Thymus (tissue), 11 donors: Measurements from ENCODE around the gene KLHL26. TPM values are rescaled to one million over a fixed set of nuclear protein-coding genes. Genes with fewer than 3 reads are reported as not detected.

Source experiments
- DNase-seq, 9 donors: peaks; one replicate each; pipeline ENCODE4 v3.0.0-alpha.2; 2013; ENCODE audit warnings: low spot score in 9 of 9, low read depth in 6 of 9, missing footprints in 1 of 9
- H3K27ac ChIP-seq, 2 donors: one replicate each; pipeline ENCODE4 v1.5.1; 2013; ENCODE audit warnings: control low read depth in 1 of 2, low read depth in 1 of 2, low read length in 1 of 2, mild to moderate bottlenecking in 1 of 2, moderate library complexity in 1 of 2
- H3K27me3 ChIP-seq, 2 donors: one replicate each; pipeline ENCODE4 v1.5.1; 2013; ENCODE audit warnings: low read length in 1 of 2; ENCODE audit not compliant: control insufficient read depth in 2 of 2, insufficient read depth in 1 of 2
- H3K36me3 ChIP-seq, 2 donors: one replicate each; pipeline ENCODE4 v1.5.1; 2013; ENCODE audit warnings: low read length in 1 of 2, mild to moderate bottlenecking in 1 of 2, moderate library complexity in 1 of 2; ENCODE audit not compliant: control insufficient read depth in 2 of 2, insufficient read depth in 2 of 2
- H3K4me1 ChIP-seq, 2 donors: one replicate each; pipeline ENCODE4 v1.5.1; 2013; ENCODE audit warnings: low read length in 2 of 2; ENCODE audit not compliant: control insufficient read depth in 2 of 2, insufficient read depth in 2 of 2
- H3K4me3 ChIP-seq, 2 donors: one replicate each; pipeline ENCODE4 v1.5.1; 2013; ENCODE audit warnings: low read length in 2 of 2, control low read depth in 1 of 2, mild to moderate bottlenecking in 1 of 2
- H3K9me3 ChIP-seq, 2 donors: one replicate each; pipeline ENCODE4 v1.5.1; 2013; ENCODE audit warnings: low read length in 1 of 2, mild to moderate bottlenecking in 1 of 2; ENCODE audit not compliant: control insufficient read depth in 2 of 2, insufficient read depth in 1 of 2
- WGBS: extraction: QIAGEN DNeasy Blood & Tissue Kit; methylation state at CpG from one replicate; pipeline ENCODE4 v1.1.7; 2013; 5-methylcytosine and 5-hydroxymethylcytosine counted together
- polyA plus RNA-seq: library from polyadenylated mRNA; stranded (reverse); fragments of 200-250 nt; gene quantifications from one replicate; pipeline ENCODE4 v1.2.3, GENCODE V29; 2013
- total RNA-seq: library from RNA; stranded (reverse); fragments of 120-200 nt; gene quantifications from one replicate; pipeline ENCODE4 v1.2.4, GENCODE V29; 2013
- donor health status: healthy.

Gene KLHL26
- total and polyA plus RNA-seq, 2 donors = 0.99 to 4.0 TPM

GRCh38 chr19:18719541-18719940 lies 82.7 kb downstream of the KLHL26 start:
- WGBS = 96% methylated on average over 25 of the region's 25 CpGs
- H3K27ac ChIP-seq = no peak overlapping the region
- no peaks in the 10 kb centered on the region for H3K36me3 ChIP-seq
- no peaks in the 10 kb centered on the region for H3K27me3 ChIP-seq
- no peak for DNase-seq
- H3K4me3 ChIP-seq = no peak overlapping the region
- H3K9me3 ChIP-seq = peaks cover 0 to 3% of the 10 kb centered on the region in 2 donors
- peaks cover 2 to 9% of the 10 kb centered on the region in 2 donors for H3K4me1 ChIP-seq

Other genes with a start within 250 kb of the KLHL26 start
- 2.5 TPM for gene LRRC25, start 239.4 kb upstream of the KLHL26 start, total RNA-seq
- gene LRRC25, start 239.4 kb upstream of the KLHL26 start, polyA plus RNA-seq = 6.2 TPM
- gene SSBP4, start 217.6 kb upstream of the KLHL26 start, total RNA-seq = 47.3 TPM
- 50.3 TPM for gene SSBP4, start 217.6 kb upstream of the KLHL26 start, polyA plus RNA-seq
- gene ISYNA1, start 198.9 kb upstream of the KLHL26 start, total RNA-seq = 14.2 TPM
- gene ISYNA1, start 198.9 kb upstream of the KLHL26 start, polyA plus RNA-seq = 66.1 TPM
- 6.8 TPM for gene ELL, start 115.0 kb upstream of the KLHL26 start, total RNA-seq
- 14.3 TPM for gene ELL, start 115.0 kb upstream of the KLHL26 start, polyA plus RNA-seq
- gene FKBP8, start 93.5 kb upstream of the KLHL26 start, total RNA-seq = 153 TPM
- 232 TPM for gene FKBP8, start 93.5 kb upstream of the KLHL26 start, polyA plus RNA-seq
- gene KXD1, start 79.2 kb upstream of the KLHL26 start, total RNA-seq = 42.6 TPM
- gene KXD1, start 79.2 kb upstream of the KLHL26 start, polyA plus RNA-seq = 81.9 TPM
- 1,679 TPM for gene UBA52, start 65.2 kb upstream of the KLHL26 start, total RNA-seq
- gene UBA52, start 65.2 kb upstream of the KLHL26 start, polyA plus RNA-seq = 1,270 TPM
- 72.2 TPM for gene REX1BD, start 48.2 kb upstream of the KLHL26 start, total RNA-seq
- gene REX1BD, start 48.2 kb upstream of the KLHL26 start, polyA plus RNA-seq = 104 TPM
- gene CRLF1, start 30.2 kb upstream of the KLHL26 start, total RNA-seq = 0.33 TPM
- gene CRLF1, start 30.2 kb upstream of the KLHL26 start, polyA plus RNA-seq = 17.9 TPM
- gene TMEM59L, start 24.2 kb upstream of the KLHL26 start, total RNA-seq = not detected
- gene TMEM59L, start 24.2 kb upstream of the KLHL26 start, polyA plus RNA-seq = 0.96 TPM
- gene CRTC1, start 46.7 kb downstream of the KLHL26 start, total RNA-seq = 1.2 TPM
- 9.7 TPM for gene CRTC1, start 46.7 kb downstream of the KLHL26 start, polyA plus RNA-seq
- gene COMP, start 154.3 kb downstream of the KLHL26 start, total RNA-seq = 0.09 TPM
- gene COMP, start 154.3 kb downstream of the KLHL26 start, polyA plus RNA-seq = 1.5 TPM
- 25.4 TPM for gene UPF1, start 194.9 kb downstream of the KLHL26 start, total RNA-seq
- gene UPF1, start 194.9 kb downstream of the KLHL26 start, polyA plus RNA-seq = 61.0 TPM